GM06990 (cell line): ENCODE results near the gene INCENP.

Experiments
- DNase-seq: peaks from one replicate; pipeline ENCODE4 v3.0.0-alpha.2; 2011; ENCODE audit not compliant: insufficient read length; ENCODE audit errors: extremely low read depth
- H3K27me3 ChIP-seq: replicated peaks from 2 replicates; pipeline ENCODE4 v1.6.0; 2011; ENCODE audit warnings: low read length; ENCODE audit not compliant: control insufficient read depth, insufficient read depth
- H3K36me3 ChIP-seq: 2 replicates; pipeline ENCODE4 v1.5.1; 2011; ENCODE audit warnings: low read length; ENCODE audit not compliant: control insufficient read depth, insufficient read depth
- H3K4me3 ChIP-seq: replicated peaks from 2 replicates; pipeline ENCODE4 v1.5.1; 2011; ENCODE audit warnings: low read depth, mild to moderate bottlenecking, control low read depth, low read length
- CTCF ChIP-seq: IDR thresholded peaks from 2 replicates; pipeline ENCODE4 v1.5.1; 2011; ENCODE audit warnings: low read length, control low read depth, mild to moderate bottlenecking, inconsistent platforms; ENCODE audit not compliant: insufficient read depth, poor library complexity, severe bottlenecking

INCENP gene

GRCh38 chr11:62130283-62131169 is 6.7 kb downstream of the INCENP start:
- TF ChIP-seq CTCF, result no peak
- Histone ChIP-seq H3K27me3 (no peaks in the 10 kb centered on the region), H3K4me3 (no peak overlapping the region), H3K36me3 (peaks cover 38% of the 10 kb centered on the region)
- no peak for DNase-seq

- Histone ChIP-seq H3K27me3 (no peaks in the 10 kb centered on the region), H3K4me3 (no peak overlapping the region), H3K36me3 (peaks cover 38% of the 10 kb centered on the region)
- DNase-seq, result no peak
- no peak for TF ChIP-seq CTCF
These were observed 7.3 kb downstream of the INCENP start for GRCh38 chr11:62131170-62131464.

GRCh38 chr11:62132191-62132590 is 8.4 kb downstream of the INCENP start:
- Histone ChIP-seq H3K27me3 (no peaks in the 10 kb centered on the region), H3K36me3 (peaks cover 38% of the 10 kb centered on the region), H3K4me3 (no peak overlapping the region)
- no peak for DNase-seq
- no peak for TF ChIP-seq CTCF

GRCh38 chr11:62132689-62133293 is 9.0 kb downstream of the INCENP start:
- TF ChIP-seq CTCF, result no peak
- H3K4me3 ChIP-seq, result no peak overlapping the region
- peaks cover 42% of the 10 kb centered on the region for H3K36me3 ChIP-seq
- no peaks in the 10 kb centered on the region for H3K27me3 ChIP-seq
- DNase-seq, result no peak

GRCh38 chr11:62133328-62134065 is 9.7 kb downstream of the INCENP start:
- no peak for DNase-seq
- no peak overlapping the region for H3K4me3 ChIP-seq
- TF ChIP-seq CTCF, result no peak
- no peaks in the 10 kb centered on the region for H3K27me3 ChIP-seq
- H3K36me3 ChIP-seq, result peaks cover 42% of the 10 kb centered on the region
